RPMI8226 (cell line): ENCODE data around the gene CCL17.
"Not testable (repeated sequence)": the region's sequence is repeated elsewhere in the genome, so short reads cannot be mapped to it uniquely, and the experiment has no call there.

Experiments used
- DNase-seq: peaks from one replicate; pipeline ENCODE4 v3.0.0-alpha.2; 2015

CCL17 gene

DNA sequence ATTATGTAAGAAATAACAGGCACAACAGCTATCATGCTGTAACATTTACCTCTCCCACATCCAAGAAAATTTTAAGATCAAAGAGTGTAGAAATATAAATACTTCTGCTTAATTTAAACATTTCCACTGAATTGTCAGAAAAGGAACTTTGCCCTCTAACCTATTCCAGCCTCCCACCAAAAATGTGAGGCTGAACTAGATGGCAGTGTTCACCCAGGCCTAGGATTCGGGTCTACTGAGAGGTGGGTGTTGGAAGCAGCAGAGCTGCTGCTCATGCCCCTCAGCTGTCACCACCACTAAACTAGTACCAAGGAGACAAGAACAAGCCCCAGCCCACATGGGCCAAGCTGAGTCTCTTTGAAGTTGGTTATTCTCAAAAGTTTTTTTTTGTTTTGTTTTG lies 31.3 kb downstream of the CCL17 start:
- DNase-seq, result no peak

DNA sequence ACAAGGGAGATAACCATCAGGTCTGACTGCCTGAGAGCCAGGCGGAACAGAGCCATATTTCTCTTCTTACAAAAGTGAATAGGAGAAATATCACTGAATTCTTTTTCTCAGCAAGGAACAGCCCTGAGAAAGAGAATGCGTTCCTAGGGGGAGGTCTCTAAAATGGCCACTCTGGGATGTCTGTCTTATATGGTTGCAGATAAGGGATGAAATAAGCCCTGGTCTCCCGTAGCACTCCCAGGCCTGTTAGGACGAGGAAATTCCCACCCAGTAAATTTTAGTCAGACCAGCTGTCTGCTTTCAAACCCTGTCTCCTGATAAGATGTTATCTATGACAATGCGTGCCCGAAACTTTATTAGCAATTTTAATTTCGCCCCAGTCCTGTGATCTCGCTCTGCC lies 35.4 kb downstream of the CCL17 start:
- not testable (repeated sequence) for DNase-seq

DNA sequence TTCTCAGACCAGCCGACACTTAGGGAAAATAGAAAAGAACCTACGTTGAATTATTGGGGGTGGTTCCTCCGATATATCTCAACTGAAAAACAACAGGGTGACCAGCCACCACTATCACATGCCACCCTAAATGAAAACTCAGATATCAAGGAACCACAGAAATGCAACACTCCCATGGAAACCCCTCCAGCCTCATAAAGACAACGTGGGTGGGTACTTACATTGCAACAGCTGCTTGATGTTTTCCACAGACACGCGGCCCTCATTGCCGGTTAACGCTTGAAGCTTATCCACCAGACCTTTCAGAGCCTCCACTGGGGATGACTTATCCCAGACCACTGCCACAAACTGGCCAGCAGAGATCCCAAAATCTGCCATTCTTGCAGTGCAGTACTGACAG lies 36.0 kb downstream of the CCL17 start:
- DNase-seq, result not testable (repeated sequence)

DNA sequence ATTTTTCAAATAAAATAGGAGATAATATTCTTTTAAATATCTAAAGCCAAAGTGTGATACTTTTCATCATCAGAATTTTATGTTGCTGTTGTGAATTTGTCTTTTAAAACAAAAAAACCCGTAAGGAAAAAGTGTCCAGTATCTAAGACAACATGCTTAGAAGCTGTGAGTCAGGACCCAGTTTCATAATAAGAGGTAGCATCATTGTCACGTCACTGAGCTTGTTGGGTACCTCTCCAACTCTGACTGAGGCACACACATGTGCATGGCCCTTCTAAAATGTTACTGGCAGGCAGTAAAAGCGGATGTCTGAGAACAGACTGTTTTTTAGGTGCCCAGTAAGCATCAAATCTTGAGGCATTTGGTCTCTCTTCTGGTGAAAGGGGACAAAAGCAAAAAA lies 40.1 kb downstream of the CCL17 start:
- DNase-seq, result no peak

DNA sequence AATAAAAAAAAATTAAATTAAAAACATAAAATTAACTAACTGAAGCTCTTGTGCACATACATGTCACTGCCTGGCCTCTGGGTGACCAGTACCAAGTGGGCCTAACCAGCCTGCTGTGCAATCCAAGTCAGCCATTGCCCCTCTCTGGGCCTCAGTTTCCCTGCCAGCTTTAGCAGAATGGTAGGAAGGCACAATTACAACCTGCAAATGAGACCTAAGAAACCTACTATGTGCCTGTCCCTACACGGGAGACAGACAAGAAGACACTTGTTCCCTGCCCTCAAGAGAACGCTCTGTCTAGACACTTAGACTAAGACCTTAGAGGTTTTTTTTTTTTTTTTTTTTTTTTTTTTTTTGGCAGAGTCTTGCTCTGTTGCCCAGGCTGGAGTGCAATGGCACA lies 40.9 kb downstream of the CCL17 start:
- no peak for DNase-seq

DNA sequence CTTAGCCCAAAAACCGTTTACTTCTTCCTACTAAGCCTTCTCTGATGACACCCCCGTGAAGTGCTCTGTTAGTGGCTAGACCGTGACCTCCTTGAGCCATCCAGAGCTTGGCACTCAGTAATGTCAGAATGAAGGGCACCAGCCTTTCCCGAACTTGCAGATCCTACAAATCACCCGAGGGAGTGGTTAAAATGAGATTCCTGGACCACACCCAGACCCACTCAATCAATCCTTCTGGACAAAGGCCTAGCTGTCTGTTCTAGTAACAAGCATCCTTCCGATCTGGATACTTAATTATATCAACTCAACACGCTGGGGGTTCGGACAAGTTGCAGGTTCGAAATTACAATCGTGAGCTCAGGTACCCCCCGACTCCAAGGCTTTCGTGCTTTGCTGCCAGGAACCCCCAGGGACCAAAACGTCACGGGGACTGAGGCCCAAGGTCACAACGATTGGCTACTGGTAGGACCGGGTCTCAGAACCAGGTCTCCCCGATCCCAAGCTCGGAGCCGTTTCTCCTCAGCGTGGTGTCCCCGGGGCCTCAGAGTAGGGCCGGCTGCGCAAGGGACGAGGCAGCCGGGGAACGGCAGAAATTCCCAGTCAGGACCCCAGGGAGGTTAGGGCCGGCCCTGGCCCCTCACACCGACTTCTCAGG lies 42.1 kb downstream of the CCL17 start:
- peak; percentile 13 for DNase-seq

DNA sequence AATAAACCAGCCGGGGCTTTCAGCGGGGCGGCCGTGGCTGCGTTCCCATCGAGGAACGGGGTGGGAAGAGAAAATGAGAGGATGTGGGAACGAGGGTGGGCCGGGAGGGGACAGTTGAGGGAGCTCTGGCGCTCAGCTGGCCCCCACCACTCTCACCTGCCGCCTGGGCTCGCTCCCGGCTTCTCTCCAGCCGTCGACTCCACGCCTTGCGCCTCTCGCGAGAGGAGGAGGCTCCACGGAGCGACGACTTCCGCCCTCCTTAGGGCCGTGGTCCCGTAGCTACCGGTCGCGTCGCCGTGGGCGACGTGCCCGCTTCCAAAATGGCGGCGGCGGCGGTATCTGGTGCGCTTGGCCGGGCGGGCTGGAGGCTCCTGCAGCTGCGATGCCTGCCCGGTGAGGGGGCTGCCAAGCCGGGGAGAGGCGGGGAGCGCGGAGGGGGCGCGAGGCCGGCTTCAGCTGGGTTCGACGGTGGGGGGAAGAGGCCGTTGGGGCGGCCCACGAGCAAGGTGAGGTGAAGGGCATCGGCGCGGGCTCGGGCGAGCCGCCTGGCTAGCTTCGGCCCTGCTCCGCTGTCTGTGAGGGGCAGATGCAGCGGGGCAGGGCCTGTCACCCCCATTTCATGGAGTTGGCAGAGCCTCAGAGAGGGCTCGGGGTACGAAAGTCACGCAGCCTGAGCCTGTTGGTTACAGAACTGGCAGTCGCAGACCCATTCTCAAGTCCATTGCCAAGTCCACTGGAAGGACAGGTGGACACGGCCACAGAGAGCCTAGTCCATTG lies 42.8 kb downstream of the CCL17 start, which contains the start of the genes CIAPIN1 and COQ9:
Gene CIAPIN1 (minus strand): TSS at position 200 of the 777 bp plus-strand sequence. CDS start 6,457 bp downstream, outside the sequence.
Gene COQ9 (plus strand): TSS at position 294 of the 777 bp plus-strand sequence. CDS start 27 bp downstream, at position 321.
- DNase-seq, result peak; percentile 98

DNA sequence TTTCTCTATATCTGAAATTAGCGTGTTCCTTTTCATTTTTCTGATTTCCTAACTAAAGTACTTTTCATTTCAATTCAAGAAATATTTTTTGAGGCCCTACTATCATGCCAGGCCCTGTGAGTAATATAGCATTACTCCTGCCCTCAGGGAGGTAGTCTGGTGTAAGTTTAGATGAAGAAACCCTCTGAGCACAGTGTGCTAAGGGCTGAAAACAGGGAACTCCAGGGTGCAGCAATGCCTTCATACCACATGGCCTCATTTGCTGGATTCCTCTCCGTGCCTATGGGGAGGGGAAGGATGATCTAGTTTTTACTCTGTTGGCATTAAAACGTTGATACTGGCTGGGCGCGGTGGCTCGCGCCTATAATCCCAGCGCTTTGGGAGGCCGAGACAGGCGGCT lies 47.5 kb downstream of the CCL17 start:
- no peak for DNase-seq

DNA sequence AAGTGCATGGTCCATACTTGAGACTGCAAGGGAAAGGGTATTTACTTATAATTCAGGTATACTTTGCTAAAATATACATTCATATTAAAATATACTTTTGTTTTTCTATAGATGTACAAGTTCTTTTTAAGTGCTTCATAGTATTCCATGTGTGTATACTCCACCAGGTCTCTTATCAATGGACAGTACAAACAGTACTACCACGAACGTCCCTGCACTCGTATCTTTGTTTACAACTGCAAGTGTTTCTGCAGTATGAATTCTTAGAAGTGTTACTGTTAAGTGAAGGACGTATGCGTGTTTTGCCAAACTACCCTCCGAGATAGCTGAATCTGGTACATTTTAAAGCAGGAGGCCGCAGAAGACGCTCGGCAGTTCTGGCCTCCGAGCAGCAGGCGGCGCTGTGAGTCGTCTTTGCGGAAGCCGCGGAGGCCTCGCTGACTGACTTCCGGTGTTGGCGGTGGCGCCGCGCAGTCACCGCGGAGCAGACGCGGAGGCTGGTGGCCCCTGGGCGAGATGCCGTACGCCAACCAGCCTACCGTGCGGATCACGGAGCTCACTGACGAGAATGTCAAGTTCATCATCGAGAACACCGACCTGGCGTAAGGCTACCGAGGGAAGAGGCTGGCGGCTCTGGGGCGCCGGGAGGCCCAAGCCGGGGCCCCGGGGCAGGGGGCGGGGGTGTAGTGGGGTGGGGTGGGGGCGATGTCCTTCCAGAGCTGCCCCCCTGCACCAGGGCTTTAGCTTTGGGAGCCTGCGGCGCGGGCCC lies 57.8 kb downstream of the CCL17 start, which contains the start of gene POLR2C:
Gene POLR2C (plus strand): TSS at position 471 of the 769 bp plus-strand sequence. CDS start 46 bp downstream, at position 517.
- peak; percentile 96 for DNase-seq

DNA sequence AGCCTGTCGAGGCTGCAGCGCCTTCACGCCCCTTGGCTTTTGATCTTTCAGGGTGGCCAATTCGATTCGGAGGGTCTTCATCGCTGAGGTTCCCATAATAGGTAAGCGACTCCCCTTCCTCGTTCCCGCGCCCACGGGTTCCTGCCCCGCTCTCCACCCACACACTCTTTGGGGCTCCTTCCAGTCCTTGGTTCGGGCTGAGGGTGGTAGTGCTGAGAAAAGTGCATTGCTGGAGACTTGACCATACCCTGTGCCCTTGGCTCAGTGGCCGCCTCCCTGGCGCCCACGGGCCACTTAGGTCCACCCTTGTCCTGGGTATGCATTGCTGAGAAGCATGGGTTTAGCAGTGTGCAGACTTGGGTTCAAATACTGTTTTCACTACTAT lies 58.4 kb downstream of the CCL17 start:
- DNase-seq, result no peak

DNA sequence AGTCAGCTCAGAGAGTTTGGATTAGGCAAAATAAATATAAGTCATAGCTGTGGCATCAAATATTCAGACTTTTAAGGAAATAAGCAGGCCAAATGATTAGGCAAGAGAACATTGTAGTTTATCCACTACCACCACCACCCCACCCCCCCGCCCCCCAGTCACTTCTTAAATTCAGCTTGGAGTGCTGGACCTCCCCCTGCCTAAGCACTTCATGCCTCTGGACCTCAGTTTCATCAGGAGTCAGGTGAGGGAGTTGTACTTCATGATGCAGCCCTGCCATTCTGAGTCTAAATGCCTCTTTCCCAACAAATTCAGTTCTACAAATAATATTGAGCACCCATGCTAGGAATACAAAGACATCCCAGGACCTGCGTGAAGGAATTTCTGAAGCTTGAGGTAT lies 60.0 kb downstream of the CCL17 start:
- no peak for DNase-seq
